Esophagus squamous epithelium (tissue), 5 donors: Measurements from ENCODE around the gene RGS6. TPM values are rescaled to one million over a fixed set of nuclear protein-coding genes. Genes with fewer than 3 reads are reported as not detected.

Experiments used
- DNase-seq: peaks from one replicate; lab custom pipeline; 2025; lab: John Stamatoyannopoulos, UW
- H3K27ac ChIP-seq, 4 donors: fragments of 200-600 bp; sonication (generic); one replicate each; pipeline ENCODE4 v1.5.1; 2016 to 2019; ENCODE audit warnings: mild to moderate bottlenecking in 1 of 4
- H3K27me3 ChIP-seq, 4 donors: fragments of 200-600 bp; sonication (generic); 1 replicate in 3 of 4; 2 replicates in 1 of 4; pipeline versions ENCODE4 v1.5.1 to v1.6.0; 2017 to 2021; ENCODE audit warnings: antibody characterized with exemption in 1 of 4
- H3K36me3 ChIP-seq, 3 donors: fragments of 200-600 bp; sonication (generic); one replicate each; pipeline ENCODE4 v1.5.1; 2016 to 2019
- H3K4me1 ChIP-seq, 3 donors: fragments of 200-600 bp; sonication (generic); one replicate each; pipeline ENCODE4 v1.5.1; 2017 to 2019
- H3K4me3 ChIP-seq, 4 donors: fragments of 200-600 bp; sonication (generic); 1 replicate in 3 of 4; 2 replicates in 1 of 4; pipeline ENCODE4 v1.5.1; 2016 to 2019; ENCODE audit warnings: mild to moderate bottlenecking in 2 of 4, moderate library complexity in 1 of 4
- H3K9me3 ChIP-seq, 3 donors: fragments of 200-600 bp; sonication (generic); one replicate each; pipeline ENCODE4 v1.5.1; 2016 to 2019
- CTCF ChIP-seq, 6 experiments: fragments of 450-650 bp in 4 of 6; fragments of 200-600 bp in 2 of 6; sonication (generic) in 2 of 6; IDR thresholded peaks; one replicate each; pipeline ENCODE4 v1.5.1; 2016 to 2019; ENCODE audit warnings: antibody characterized with exemption in 6 of 6, mild to moderate bottlenecking in 4 of 6, moderate library complexity in 4 of 6
- POLR2A ChIP-seq, 4 donors: fragments of 450-650 bp; IDR thresholded peaks; one replicate each; pipeline ENCODE4 v1.6.1; 2017; ENCODE audit warnings: antibody characterized with exemption in 4 of 4, mild to moderate bottlenecking in 4 of 4, moderate library complexity in 3 of 4
- WGBS, 2 donors: methylation state at CpG; one replicate each; pipeline ENCODE4 v1.1.5; 2018; 5-methylcytosine and 5-hydroxymethylcytosine counted together
- intact Hi-C: fragments of 100-400 bp; cut with DNase I; formaldehyde crosslinking; loops from one replicate; pipeline ENCODE4 v1.15.0; 2022
- total RNA-seq, 4 donors: library from RNA; depleted of rRNA; stranded (reverse); fragments of >200 nt; gene quantifications; one replicate each; pipeline ENCODE4 v1.1.0, GENCODE V29; 2016
- donor health status: DM: yes; HTN: yes; CAD: no.

The RGS6 gene
- total RNA-seq, 4 donors from 2014 or later = 0.06 to 0.76 (median 0.66) TPM; not detected in 1

DNA sequence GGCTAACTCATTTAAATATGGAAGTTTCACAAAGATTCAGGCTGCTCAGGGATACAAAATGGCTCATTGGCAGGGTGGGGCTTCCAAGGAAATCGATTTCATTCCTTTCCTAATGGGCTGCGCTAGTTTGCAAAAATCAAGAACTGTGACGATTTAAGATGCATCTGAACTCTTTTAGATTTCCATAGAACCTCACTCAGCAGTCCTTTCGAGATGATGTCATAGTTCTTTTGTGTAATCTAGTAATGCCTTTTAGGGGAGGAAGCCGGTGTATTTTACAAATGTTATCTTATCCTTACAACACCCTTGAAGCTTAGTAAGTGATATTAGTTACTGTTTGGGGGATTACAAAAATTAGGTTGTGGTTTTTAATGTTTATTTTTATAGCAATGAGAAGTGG, 239.8 kb downstream of the RGS6 start:
- 64 to 75% methylated on average over 5 of the region's 5 CpGs for WGBS, 2 donors
- intact Hi-C loops = no loop called here
- no peaks in the 10 kb centered on the region for H3K9me3 ChIP-seq
- no peak for TF ChIP-seq POLR2A (IDR thresholded peaks at IDR 0.05)
- no peak for TF ChIP-seq CTCF (IDR thresholded peaks at IDR 0.05)
- no peaks in the 10 kb centered on the region for H3K27me3 ChIP-seq
- no peaks in the 10 kb centered on the region for H3K4me1 ChIP-seq
- no peak overlapping the region for H3K27ac ChIP-seq
- DNase-seq = no peak
- no peaks in the 10 kb centered on the region for H3K36me3 ChIP-seq
- no peak overlapping the region for H3K4me3 ChIP-seq

DNA sequence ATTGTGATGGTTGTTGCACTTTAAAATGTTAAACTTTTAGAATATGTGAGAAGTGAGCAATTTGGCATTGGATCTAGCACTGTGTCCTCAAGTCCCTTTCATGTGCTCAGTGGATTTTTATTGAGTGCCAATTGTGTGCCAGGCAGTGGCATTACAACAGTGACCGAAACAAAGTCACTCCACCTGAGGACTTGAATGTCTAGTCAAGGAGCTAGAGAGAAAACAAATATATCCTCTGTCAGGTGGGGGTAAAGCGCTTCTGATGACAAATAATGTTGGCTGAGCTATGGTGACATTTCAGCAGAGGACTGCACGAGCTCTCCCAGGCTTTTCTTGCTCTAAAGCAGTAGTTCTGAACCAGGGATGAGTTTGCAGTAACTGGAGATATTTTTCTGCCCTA, 240.4 kb downstream of the RGS6 start:
- no peak overlapping the region for H3K4me3 ChIP-seq
- no peaks in the 10 kb centered on the region for H3K27me3 ChIP-seq
- TF ChIP-seq POLR2A (IDR thresholded peaks at IDR 0.05) (no peak), CTCF (IDR thresholded peaks at IDR 0.05) (no peak)
- intact Hi-C loops = no loop called here
- no peak for DNase-seq
- 73 to 76% methylated on average over 3 of the region's 3 CpGs for WGBS, 2 donors
- no peaks in the 10 kb centered on the region for H3K36me3 ChIP-seq
- no peak overlapping the region for H3K27ac ChIP-seq
- no peaks in the 10 kb centered on the region for H3K9me3 ChIP-seq
- no peaks in the 10 kb centered on the region for H3K4me1 ChIP-seq

DNA sequence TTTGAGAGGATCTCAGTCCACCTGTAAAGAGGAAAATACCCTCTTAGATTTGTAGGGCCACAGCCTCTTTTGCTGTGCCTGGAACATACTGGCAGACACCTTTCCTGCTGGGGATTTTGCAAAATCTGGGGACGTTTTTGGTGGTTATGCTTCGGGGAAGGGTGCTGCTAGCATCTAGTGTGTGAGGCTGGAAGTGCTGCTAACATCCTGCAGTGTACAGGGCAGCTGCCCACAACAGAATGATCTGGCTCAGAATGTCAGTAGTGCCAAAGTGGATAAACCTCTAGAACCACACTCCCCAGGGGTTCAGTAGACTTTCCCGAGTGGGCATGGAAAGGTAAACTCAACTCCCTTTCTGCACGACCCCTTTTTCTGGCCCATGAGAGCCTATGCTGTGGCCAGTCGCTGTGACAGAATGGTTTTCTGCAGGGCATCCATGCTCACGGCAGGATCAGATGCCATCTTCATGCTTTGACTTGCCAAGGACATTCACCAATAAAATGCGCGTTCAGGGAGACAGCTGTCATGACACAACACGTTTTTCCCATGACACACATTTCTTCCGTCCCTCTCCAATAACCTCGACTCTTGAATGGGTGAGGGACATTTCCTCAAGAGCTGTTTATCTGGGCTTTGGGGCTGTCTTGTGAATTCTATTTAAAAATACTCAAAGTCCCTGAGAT, 240.9 kb downstream of the RGS6 start:
- DNase-seq = no peak
- TF ChIP-seq POLR2A (IDR thresholded peaks at IDR 0.05) = no peak
- no peak for TF ChIP-seq CTCF (IDR thresholded peaks at IDR 0.05)
- intact Hi-C loops = no loop called here
- Histone ChIP-seq H3K4me1 (no peaks in the 10 kb centered on the region), H3K27ac (no peak overlapping the region), H3K27me3 (no peaks in the 10 kb centered on the region), H3K36me3 (no peaks in the 10 kb centered on the region), H3K4me3 (no peak overlapping the region), H3K9me3 (no peaks in the 10 kb centered on the region)
- WGBS, 2 donors = 55 to 60% methylated on average over 11 of the region's 11 CpGs

DNA sequence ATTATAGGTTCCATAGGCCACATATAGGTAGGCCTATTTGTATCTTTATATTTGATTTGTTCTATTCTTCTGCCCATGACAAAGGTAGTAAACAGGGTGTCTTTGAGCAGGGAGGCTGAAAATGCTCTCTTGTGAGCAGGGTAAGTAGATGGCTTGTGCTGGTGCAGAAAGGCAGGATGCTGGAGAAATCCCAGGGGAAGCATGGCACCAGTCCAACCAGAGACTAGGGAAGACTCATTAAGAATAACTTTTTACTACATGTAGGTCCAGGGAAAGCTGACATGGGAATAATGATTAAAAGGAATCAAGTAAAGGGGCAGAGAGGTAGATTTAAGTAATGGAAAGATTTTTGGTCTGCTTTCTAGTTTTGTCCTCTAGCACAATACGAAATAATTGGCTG, 245.0 kb downstream of the RGS6 start:
- no peak overlapping the region for H3K4me3 ChIP-seq
- no peaks in the 10 kb centered on the region for H3K4me1 ChIP-seq
- no peaks in the 10 kb centered on the region for H3K27me3 ChIP-seq
- H3K27ac ChIP-seq = no peak overlapping the region
- intact Hi-C loops = no loop called here
- 33 to 59% methylated on average over 1 of the region's 1 CpG for WGBS, 2 donors
- DNase-seq = no peak
- H3K9me3 ChIP-seq = no peaks in the 10 kb centered on the region
- TF ChIP-seq POLR2A (IDR thresholded peaks at IDR 0.05) (no peak), CTCF (IDR thresholded peaks at IDR 0.05) (no peak)
- no peaks in the 10 kb centered on the region for H3K36me3 ChIP-seq

- WGBS, 2 donors = 48 to 58% methylated on average over 3 of the region's 3 CpGs
- Histone ChIP-seq H3K4me1 (no peaks in the 10 kb centered on the region), H3K36me3 (no peaks in the 10 kb centered on the region), H3K4me3 (no peak overlapping the region), H3K9me3 (no peaks in the 10 kb centered on the region), H3K27ac (no peak overlapping the region), H3K27me3 (no peaks in the 10 kb centered on the region)
- no peak for DNase-seq
- TF ChIP-seq POLR2A (IDR thresholded peaks at IDR 0.05) = no peak
- TF ChIP-seq CTCF (IDR thresholded peaks at IDR 0.05) = no peak
- intact Hi-C loops = no loop called here
These were observed 246.3 kb downstream of the RGS6 start for GRCh38 chr14:72178517-72178916.
